Loucy (cell line): Measurements from ENCODE around the gene DLG2.

Experiments
- EZH2phosphoT487 ChIP-seq: fragments of 200-600 bp; IDR thresholded peaks from 2 replicates; pipeline ENCODE4 v1.6.1; 2018; ENCODE audit warnings: antibody characterized with exemption, mild to moderate bottlenecking, moderate library complexity, borderline replicate concordance
- TF ChIP-seq, protein P1 (sequence below): fragments of 200-600 bp; sonication (generic); conservative IDR thresholded peaks from 2 replicates; pipeline ENCODE4 v1.5.1; 2014; ENCODE audit warnings: mild to moderate bottlenecking, antibody characterized with exemption, low read length

DNA sequence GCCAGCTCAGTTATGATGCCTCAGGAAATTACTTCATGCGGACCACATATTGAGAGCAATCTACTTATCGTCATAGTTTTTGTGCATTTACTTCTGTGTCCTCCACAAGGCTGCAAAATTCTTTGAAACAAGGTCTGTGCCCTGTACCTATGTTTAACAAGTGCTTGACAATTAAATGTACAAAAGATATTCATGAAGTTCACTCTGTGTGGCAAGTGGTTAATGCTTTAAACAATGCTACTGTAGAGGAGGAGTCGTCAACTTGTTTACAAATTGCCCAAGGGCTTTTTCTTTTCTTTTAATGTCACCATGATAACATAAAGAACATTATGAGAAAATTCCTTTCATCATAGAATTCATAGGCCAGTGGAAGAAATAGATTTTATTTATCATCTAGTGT is 1469.5 kb downstream of the DLG2 start:
- TF ChIP-seq, protein P1, sequence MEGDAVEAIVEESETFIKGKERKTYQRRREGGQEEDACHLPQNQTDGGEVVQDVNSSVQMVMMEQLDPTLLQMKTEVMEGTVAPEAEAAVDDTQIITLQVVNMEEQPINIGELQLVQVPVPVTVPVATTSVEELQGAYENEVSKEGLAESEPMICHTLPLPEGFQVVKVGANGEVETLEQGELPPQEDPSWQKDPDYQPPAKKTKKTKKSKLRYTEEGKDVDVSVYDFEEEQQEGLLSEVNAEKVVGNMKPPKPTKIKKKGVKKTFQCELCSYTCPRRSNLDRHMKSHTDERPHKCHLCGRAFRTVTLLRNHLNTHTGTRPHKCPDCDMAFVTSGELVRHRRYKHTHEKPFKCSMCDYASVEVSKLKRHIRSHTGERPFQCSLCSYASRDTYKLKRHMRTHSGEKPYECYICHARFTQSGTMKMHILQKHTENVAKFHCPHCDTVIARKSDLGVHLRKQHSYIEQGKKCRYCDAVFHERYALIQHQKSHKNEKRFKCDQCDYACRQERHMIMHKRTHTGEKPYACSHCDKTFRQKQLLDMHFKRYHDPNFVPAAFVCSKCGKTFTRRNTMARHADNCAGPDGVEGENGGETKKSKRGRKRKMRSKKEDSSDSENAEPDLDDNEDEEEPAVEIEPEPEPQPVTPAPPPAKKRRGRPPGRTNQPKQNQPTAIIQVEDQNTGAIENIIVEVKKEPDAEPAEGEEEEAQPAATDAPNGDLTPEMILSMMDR = no peak
- TF ChIP-seq EZH2phosphoT487 = no peak
